OCI-LY7 (cell line): ENCODE data around the gene KCNQ1. TPM values are rescaled to one million over a fixed set of nuclear protein-coding genes. Genes with fewer than 3 reads are reported as not detected.

Source experiments
- BruUV-seq: library from RNA; stranded (reverse); fragments of 400-500 nt; replicated peaks from 2 replicates; lab custom pipeline; 2021; lab: Mats Ljungman, UMichigan
- CTCF ChIA-PET: fragments of 300-600 bp; sonication (Branson Sonifier 250); formaldehyde crosslinking; loops from one replicate; lab custom pipeline; 2022; ENCODE audit warnings: antibody characterized with exemption; ENCODE audit not compliant: unreplicated experiment; lab: Charles Lee
- POLR2A ChIA-PET: fragments of 300-600 bp; sonication (Branson Sonifier 250); formaldehyde crosslinking; loops from one replicate; lab custom pipeline; 2022; ENCODE audit warnings: antibody characterized with exemption; lab: Charles Lee
- DNase-seq: peaks from one replicate; pipeline ENCODE4 v3.0.0-alpha.2; 2015; ENCODE audit warnings: low spot score
- H2AFZ ChIP-seq: fragments of 200-600 bp; sonication (generic), shearing (Covaris generic); 2 replicates; pipeline ENCODE4 v1.6.1; 2014; ENCODE audit warnings: mild to moderate bottlenecking, antibody characterized with exemption, low read length, moderate library complexity
- H3K27ac ChIP-seq: fragments of 200-600 bp; sonication (generic); 2 replicates; pipeline ENCODE4 v1.5.1; 2014; ENCODE audit warnings: mixed run types, low read depth, mild to moderate bottlenecking, moderate library complexity, low read length, inconsistent platforms; ENCODE audit not compliant: poor library complexity, severe bottlenecking
- H3K36me3 ChIP-seq: fragments of 200-600 bp; sonication (generic); 2 replicates; pipeline ENCODE4 v1.6.1; 2014; ENCODE audit warnings: mild to moderate bottlenecking, antibody characterized with exemption, low read length, moderate library complexity, mixed read lengths; ENCODE audit not compliant: insufficient read depth
- H3K4me1 ChIP-seq: fragments of 200-600 bp; sonication (generic); 2 replicates; pipeline ENCODE4 v1.5.1; 2014; ENCODE audit warnings: mild to moderate bottlenecking, low read length; ENCODE audit not compliant: insufficient read depth, poor library complexity, severe bottlenecking
- H3K4me2 ChIP-seq: fragments of 200-600 bp; sonication (generic); 2 replicates; pipeline ENCODE4 v1.6.1; 2014; ENCODE audit warnings: mild to moderate bottlenecking, low read length
- H3K4me3 ChIP-seq: fragments of 200-600 bp; sonication (generic); 2 replicates; pipeline ENCODE4 v1.5.1; 2014; ENCODE audit warnings: mild to moderate bottlenecking, low read depth, low read length; ENCODE audit not compliant: poor library complexity, severe bottlenecking
- H3K79me2 ChIP-seq: fragments of 200-600 bp; sonication (generic); 2 replicates; pipeline ENCODE4 v1.6.1; 2016; ENCODE audit warnings: low read depth, mild to moderate bottlenecking, low read length, moderate library complexity, mixed read lengths; ENCODE audit not compliant: insufficient read depth
- H3K9me2 ChIP-seq: fragments of 200-600 bp; sonication (generic); 2 replicates; pipeline ENCODE4 v1.6.1; 2016; ENCODE audit warnings: mild to moderate bottlenecking, low read length, mixed read lengths; ENCODE audit not compliant: insufficient read depth
- H3K9me3 ChIP-seq: fragments of 200-600 bp; sonication (generic); 2 replicates; pipeline ENCODE4 v1.6.1; 2014; ENCODE audit warnings: mild to moderate bottlenecking, mixed run types, low read length, mixed read lengths
- H4K20me1 ChIP-seq: fragments of 200-600 bp; sonication (generic); 2 replicates; pipeline ENCODE4 v1.6.1; 2014; ENCODE audit warnings: mild to moderate bottlenecking, antibody characterized with exemption, low read length, moderate library complexity, mixed read lengths; ENCODE audit not compliant: insufficient read depth
- EZH2phosphoT487 ChIP-seq: fragments of 200-600 bp; sonication (generic); IDR thresholded peaks from 2 replicates; pipeline ENCODE4 v1.6.1; 2018; ENCODE audit warnings: low read depth, borderline replicate concordance, mild to moderate bottlenecking, mixed run types, antibody characterized with exemption, low read length, moderate library complexity, mixed read lengths
- intact Hi-C: fragments of 100-400 bp; cut with micrococcal nuclease; formaldehyde crosslinking; loops from one replicate; pipeline ENCODE4 v1.10.0; 2022; ENCODE audit not compliant: unreplicated experiment
- total RNA-seq, 2 experiments: library from RNA; depleted of rRNA in 1 of 2; stranded (reverse); fragments of >200 nt in 1 of 2; shearing (Covaris generic) in 1 of 2; gene quantifications; 2 replicates each; pipeline ENCODE4 v1.2.3, GENCODE V29; 2014 to 2022
- TF ChIP-seq, protein P1 (sequence below): fragments of 200-600 bp; sonication (generic); conservative IDR thresholded peaks from 2 replicates; pipeline ENCODE4 v1.5.1; 2014; ENCODE audit warnings: mild to moderate bottlenecking, antibody characterized with exemption, low read length, moderate library complexity, mixed read lengths

KCNQ1 gene
- total RNA-seq, 2 experiments from 2014 or later, result 0.22 to 1.3 TPM

DNA sequence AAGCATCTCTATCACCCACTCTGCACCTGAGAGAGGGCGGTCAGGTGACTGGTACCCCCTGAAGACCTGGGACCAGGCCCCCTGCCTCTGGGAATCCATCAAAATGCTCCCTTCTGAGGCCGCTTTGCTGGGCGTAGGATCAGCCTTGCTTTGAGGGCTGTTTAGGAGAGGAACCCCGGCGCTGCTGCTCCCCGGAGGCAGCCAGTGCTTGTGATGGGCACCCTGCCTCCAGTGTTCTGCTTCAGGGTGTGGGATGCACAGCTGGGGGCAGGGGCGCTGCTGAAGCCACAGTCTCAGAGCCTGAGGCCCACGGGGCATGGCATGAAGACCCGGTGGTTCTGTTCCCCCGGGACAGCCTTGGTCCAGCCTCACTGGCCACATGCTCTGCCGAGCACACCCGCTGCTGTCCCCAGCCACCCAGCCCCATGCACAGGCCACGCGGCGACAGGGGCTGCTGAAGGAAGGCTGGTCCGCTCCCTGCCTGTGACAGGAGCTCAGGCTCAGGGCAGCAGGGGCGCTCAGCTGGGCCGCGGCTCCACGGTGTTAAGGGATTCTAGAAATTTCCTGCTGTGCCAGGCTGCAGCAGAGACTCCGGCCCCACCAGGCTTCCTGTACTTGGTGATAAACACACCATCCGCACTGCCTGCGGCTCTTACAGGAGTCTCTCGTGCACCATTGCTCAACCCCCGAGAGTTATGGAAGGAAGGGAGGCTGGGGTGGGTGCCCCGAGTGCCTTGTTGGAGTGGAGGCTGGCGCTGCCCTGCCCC is 91.0 kb downstream of the KCNQ1 start:
- Histone ChIP-seq H3K4me3 (no peak overlapping the region), H3K4me2 (no peak overlapping the region), H3K79me2 (no peaks in the 10 kb centered on the region), H3K9me3 (no peaks in the 10 kb centered on the region), H2AFZ (no peak overlapping the region), H3K27ac (no peak overlapping the region), H4K20me1 (no peaks in the 10 kb centered on the region), H3K4me1 (no peaks in the 10 kb centered on the region), H3K36me3 (no peaks in the 10 kb centered on the region), H3K9me2 (no peaks in the 10 kb centered on the region)
- TF ChIP-seq EZH2phosphoT487, result no peak
- TF ChIP-seq, protein P1, sequence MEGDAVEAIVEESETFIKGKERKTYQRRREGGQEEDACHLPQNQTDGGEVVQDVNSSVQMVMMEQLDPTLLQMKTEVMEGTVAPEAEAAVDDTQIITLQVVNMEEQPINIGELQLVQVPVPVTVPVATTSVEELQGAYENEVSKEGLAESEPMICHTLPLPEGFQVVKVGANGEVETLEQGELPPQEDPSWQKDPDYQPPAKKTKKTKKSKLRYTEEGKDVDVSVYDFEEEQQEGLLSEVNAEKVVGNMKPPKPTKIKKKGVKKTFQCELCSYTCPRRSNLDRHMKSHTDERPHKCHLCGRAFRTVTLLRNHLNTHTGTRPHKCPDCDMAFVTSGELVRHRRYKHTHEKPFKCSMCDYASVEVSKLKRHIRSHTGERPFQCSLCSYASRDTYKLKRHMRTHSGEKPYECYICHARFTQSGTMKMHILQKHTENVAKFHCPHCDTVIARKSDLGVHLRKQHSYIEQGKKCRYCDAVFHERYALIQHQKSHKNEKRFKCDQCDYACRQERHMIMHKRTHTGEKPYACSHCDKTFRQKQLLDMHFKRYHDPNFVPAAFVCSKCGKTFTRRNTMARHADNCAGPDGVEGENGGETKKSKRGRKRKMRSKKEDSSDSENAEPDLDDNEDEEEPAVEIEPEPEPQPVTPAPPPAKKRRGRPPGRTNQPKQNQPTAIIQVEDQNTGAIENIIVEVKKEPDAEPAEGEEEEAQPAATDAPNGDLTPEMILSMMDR, result no peak
- intact Hi-C loops, result no loop called here
- CTCF ChIA-PET, result no interaction called here
- no TSS peak for BruUV-seq
- no peak for DNase-seq
- POLR2A ChIA-PET, result no interaction called here

DNA sequence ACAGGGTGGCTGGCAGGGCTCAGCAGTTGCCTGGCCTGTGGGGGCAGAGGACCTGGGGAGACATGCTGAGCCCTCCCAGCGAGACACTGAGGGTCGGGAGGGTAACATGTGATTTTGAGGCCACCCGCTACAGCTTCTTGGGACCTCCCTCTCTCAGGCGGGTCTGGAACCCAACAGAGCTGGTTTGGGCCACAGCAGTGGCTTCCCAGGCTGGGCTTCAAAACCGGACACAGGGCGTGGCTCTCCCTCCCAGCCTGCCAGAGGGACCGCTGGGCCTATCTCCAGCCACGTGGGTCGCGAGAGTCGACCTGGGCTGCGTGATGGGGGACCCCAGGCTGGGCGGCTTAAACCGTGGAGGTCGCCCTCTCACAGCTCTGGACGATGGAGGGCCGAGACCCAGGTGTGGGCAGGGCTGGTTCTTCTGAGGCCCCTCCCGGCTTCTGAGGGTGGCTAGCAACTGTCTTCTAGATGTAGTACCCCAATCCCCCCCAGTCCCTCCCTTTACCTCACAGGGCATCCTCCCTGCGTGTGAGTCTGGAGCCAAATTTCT is 91.7 kb downstream of the KCNQ1 start:
- Histone ChIP-seq H3K79me2 (no peaks in the 10 kb centered on the region), H3K36me3 (no peaks in the 10 kb centered on the region), H2AFZ (no peak overlapping the region), H3K9me3 (no peaks in the 10 kb centered on the region), H3K4me3 (no peak overlapping the region), H3K4me1 (no peaks in the 10 kb centered on the region), H3K27ac (no peak overlapping the region), H3K4me2 (no peak overlapping the region), H3K9me2 (no peaks in the 10 kb centered on the region), H4K20me1 (no peaks in the 10 kb centered on the region)
- intact Hi-C loops, result no loop called here
- CTCF ChIA-PET, result no interaction called here
- DNase-seq, result no peak
- TF ChIP-seq, protein P1, result no peak
- no peak for TF ChIP-seq EZH2phosphoT487
- POLR2A ChIA-PET, result no interaction called here
- no TSS peak for BruUV-seq
